GM21390 (cell line): ENCODE results near the gene BRINP2.
"Not testable (repeated sequence)": the region's sequence is repeated elsewhere in the genome, so short reads cannot be mapped to it uniquely, and the experiment has no call there.

Experiments used
- ATAC-seq: cut with Tn5 transposase; IDR thresholded peaks from one replicate; pipeline ENCODE4 v1.9.1; 2021; ENCODE audit not compliant: unreplicated experiment

Gene BRINP2

DNA sequence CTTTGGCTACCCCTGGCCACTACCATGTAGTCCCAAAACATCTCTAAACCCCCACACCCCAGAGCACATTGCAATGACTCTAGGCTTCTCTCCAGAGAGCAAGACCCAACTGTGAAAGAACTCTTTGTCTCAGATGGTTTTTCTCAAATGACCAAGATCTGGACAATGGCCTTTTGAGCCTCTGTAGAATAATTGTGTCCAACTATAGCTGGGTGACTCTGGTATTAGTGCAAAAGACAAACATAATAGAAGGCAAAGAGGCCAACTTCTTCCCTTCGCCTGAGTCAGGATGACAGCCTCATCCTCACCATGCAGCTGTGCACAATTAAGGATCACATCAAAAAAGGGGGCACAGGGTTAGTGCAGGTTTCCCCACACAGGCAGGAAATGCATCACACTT is 139.6 kb downstream of the BRINP2 start:
- no peak for ATAC-seq

DNA sequence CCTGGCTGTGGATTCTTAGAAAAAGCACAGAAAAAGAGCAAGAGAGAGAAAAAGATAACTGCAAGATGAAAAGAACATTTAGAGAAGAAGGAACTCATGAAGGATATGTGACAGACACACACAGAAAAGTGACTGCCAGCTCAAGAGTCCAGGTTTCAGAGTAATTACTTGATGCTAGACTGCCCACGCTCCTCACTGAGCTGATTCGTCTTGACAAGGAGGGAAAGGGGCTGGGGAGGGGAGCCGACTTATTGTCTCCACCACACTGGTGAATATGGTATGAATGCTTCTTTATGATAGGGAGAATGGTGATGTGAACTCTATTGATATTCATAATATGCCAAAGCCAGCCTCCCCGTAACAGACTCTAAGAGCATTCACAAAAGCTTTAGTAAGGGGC is 140.4 kb downstream of the BRINP2 start:
- no peak for ATAC-seq

GRCh38 chr1:177311586-177311985 is 140.8 kb downstream of the BRINP2 start:
- no peak for ATAC-seq

DNA sequence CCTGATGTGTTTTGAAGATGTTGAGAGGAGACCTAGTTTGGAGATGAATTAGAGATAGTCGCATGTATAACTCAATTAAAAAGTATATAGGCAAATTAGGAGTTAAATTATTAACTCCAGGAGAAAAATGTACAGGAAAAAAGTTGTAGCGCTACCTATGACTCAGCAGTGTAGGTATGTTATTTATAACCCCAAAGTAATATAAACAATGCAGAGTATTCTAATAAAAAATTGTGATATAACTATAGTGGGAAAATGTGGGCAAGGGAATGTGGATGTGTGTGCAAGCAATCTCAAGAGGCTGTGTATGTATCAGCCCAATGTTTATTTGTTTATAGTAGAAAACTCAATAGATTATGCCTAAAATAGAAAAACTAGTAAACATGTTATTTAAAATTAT is 144.5 kb downstream of the BRINP2 start:
- no peak for ATAC-seq

DNA sequence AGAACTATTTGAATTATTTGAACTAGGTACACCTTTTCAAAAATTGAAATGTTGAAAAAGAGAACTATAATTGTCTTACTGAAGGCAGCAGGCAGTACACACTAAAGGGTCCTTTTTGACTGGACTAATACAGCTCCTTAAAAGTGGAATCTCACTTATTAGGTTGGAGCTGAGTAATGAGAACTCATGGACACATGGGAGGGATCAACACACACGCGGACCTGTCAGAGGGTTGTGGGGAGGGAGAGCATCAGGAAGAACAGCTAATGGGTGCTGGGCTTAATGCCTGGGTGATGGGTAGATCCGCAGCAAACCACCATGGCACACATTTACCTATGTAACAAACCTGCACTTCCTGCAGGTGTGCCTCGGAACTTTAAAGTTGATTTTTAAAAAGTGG is 145.0 kb downstream of the BRINP2 start:
- no peak for ATAC-seq

- ATAC-seq, result not testable (repeated sequence)
Observed at GRCh38 chr1:177321434-177321833, 150.7 kb downstream of the BRINP2 start.

- ATAC-seq, result no peak
Observed at GRCh38 chr1:177328251-177328650, 157.5 kb downstream of the BRINP2 start.

- ATAC-seq, result no peak
Observed at GRCh38 chr1:177329871-177330270, 159.1 kb downstream of the BRINP2 start.
